A549 (cell line): ENCODE measurements around the gene PLEKHA6. TPM values are rescaled to one million over a fixed set of nuclear protein-coding genes. Genes with fewer than 3 reads are reported as not detected.

ENCODE experiments used
- ATAC-seq, 2 experiments: fragments of 200-7000 bp in 1 of 2; fragments of >200 bp in 1 of 2; cut with Nextera tagmentation in 1 of 2; cut with Tn5 transposase in 1 of 2; 3 replicates each; pipeline versions ENCODE4 v1.8.0 to v1.9.1; 2018 to 2020; ENCODE audit warnings: mild to moderate bottlenecking in 1 of 2, moderate library complexity in 1 of 2
- CTCF ChIA-PET: fragments of 300-600 bp; sonication (Branson Sonifier 250); formaldehyde crosslinking; extraction: SDS; loops from one replicate; lab custom pipeline; 2021; ENCODE audit warnings: antibody characterized with exemption, inconsistent platforms; lab: Yijun Ruan, JAX
- POLR2A ChIA-PET: fragments of 350-600 bp; formaldehyde crosslinking; extraction: SDS; loops from one replicate; lab custom pipeline; 2021; ENCODE audit warnings: antibody characterized with exemption, inconsistent platforms; lab: Yijun Ruan, JAX
- DNase-seq, 2 experiments: peaks; one replicate each; pipeline versions ENCODE4 v3.0.0 to v3.0.0-alpha.2; 2011 to 2016; ENCODE audit warnings: low read depth in 1 of 2, low spot score in 1 of 2
- FAIRE-seq: peaks from 2 replicates; lab custom pipeline; 2011; peaks lifted over from hg19 to GRCh38; lab: Jason Lieb, UNC
- H3K27ac ChIP-seq, 2 experiments: fragments of >200 bp; sonication (Bioruptor Twin); formaldehyde crosslinking; 3 replicates each; pipeline ENCODE4 v1.5.1; 2016 to 2017
- H3K4me1 ChIP-seq: fragments of >200 bp; sonication (Bioruptor Twin); formaldehyde crosslinking; 3 replicates; pipeline ENCODE4 v1.6.1; 2016
- H3K4me2 ChIP-seq: fragments of >200 bp; sonication (Bioruptor Twin); formaldehyde crosslinking; 3 replicates; pipeline ENCODE4 v1.6.1; 2016
- H3K4me3 ChIP-seq: fragments of >200 bp; sonication (Bioruptor Twin); formaldehyde crosslinking; 3 replicates; pipeline ENCODE4 v1.5.1; 2016
- H3K9me3 ChIP-seq: fragments of >200 bp; sonication (Bioruptor Twin); formaldehyde crosslinking; 3 replicates; pipeline ENCODE4 v1.6.1; 2016
- BHLHE40 ChIP-seq: IDR thresholded peaks from 2 replicates; pipeline ENCODE4 v1.6.1; 2012; ENCODE audit warnings: low read depth, low read length, inconsistent platforms
- CBX2 ChIP-seq: fragments of 200-600 bp; sonication (generic); IDR thresholded peaks from 2 replicates; pipeline ENCODE4 v1.6.1; 2016; ENCODE audit warnings: low read depth, mild to moderate bottlenecking, borderline replicate concordance
- CEBPB ChIP-seq, 2 experiments: fragments of >200 bp in 1 of 2; sonication (Bioruptor Twin) in 1 of 2; formaldehyde crosslinking in 1 of 2; IDR thresholded peaks; 2 replicates each; pipeline ENCODE4 v1.6.1; 2012 to 2016
- EHF ChIP-seq: fragments of 250-450 bp; sonication (Bioruptor Pico); IDR thresholded peaks from 2 replicates; pipeline ENCODE4 v1.5.0; 2020; ENCODE audit warnings: mild to moderate bottlenecking
- EP300 ChIP-seq, 2 experiments: fragments of >200 bp; sonication (Bioruptor Twin); formaldehyde crosslinking; IDR thresholded peaks; 2 replicates in 1 of 2; 3 replicates in 1 of 2; pipeline ENCODE4 v1.6.1; 2016 to 2017
- ESRRA ChIP-seq: fragments of 150-350 bp; IDR thresholded peaks from 2 replicates; pipeline ENCODE4 v1.6.1; 2014; ENCODE audit warnings: mild to moderate bottlenecking, low read length, borderline replicate concordance
- FOSL2 ChIP-seq, 2 experiments: fragments of 450-650 bp in 1 of 2; fragments of >200 bp in 1 of 2; sonication (Bioruptor Twin) in 1 of 2; formaldehyde crosslinking; IDR thresholded peaks; 2 replicates each; pipeline versions ENCODE4 v1.5.0 to v1.6.1; 2016 to 2020; ENCODE audit warnings: mild to moderate bottlenecking in 1 of 2, moderate library complexity in 1 of 2
- FOXS1 ChIP-seq: fragments of 250-450 bp; sonication (Bioruptor Pico); IDR thresholded peaks from 2 replicates; pipeline ENCODE4 v1.5.0; 2020; ENCODE audit warnings: mild to moderate bottlenecking, moderate library complexity
- GATA3 ChIP-seq: IDR thresholded peaks from 2 replicates; pipeline ENCODE4 v1.6.1; 2012; ENCODE audit warnings: borderline replicate concordance
- HDAC2 ChIP-seq: fragments of 200-600 bp; sonication (generic); IDR thresholded peaks from 2 replicates; pipeline ENCODE4 v1.6.1; 2016
- HEYL ChIP-seq: fragments of 250-450 bp; sonication (Bioruptor Pico); IDR thresholded peaks from 2 replicates; pipeline ENCODE4 v1.8.0; 2021; ENCODE audit warnings: mild to moderate bottlenecking, moderate library complexity
- HOXB13 ChIP-seq: fragments of 250-450 bp; sonication (Bioruptor Pico); IDR thresholded peaks from 2 replicates; pipeline ENCODE4 v1.5.0; 2020; ENCODE audit warnings: low read depth, mild to moderate bottlenecking, moderate library complexity
- HOXB5 ChIP-seq: fragments of 250-450 bp; sonication (Bioruptor Pico); IDR thresholded peaks from 2 replicates; pipeline ENCODE4 v1.5.0; 2020; ENCODE audit warnings: mild to moderate bottlenecking, moderate library complexity
- JUN ChIP-seq, 2 experiments: fragments of >200 bp; sonication (Bioruptor Twin); formaldehyde crosslinking; IDR thresholded peaks; 2 replicates in 1 of 2; 3 replicates in 1 of 2; pipeline ENCODE4 v1.6.1; 2016 to 2017
- JUNB ChIP-seq: fragments of >200 bp; sonication (Bioruptor Twin); formaldehyde crosslinking; IDR thresholded peaks from 2 replicates; pipeline ENCODE4 v1.6.1; 2016
- MAFK ChIP-seq: fragments of 450-650 bp; IDR thresholded peaks from 2 replicates; pipeline ENCODE4 v1.6.1; 2014; ENCODE audit not compliant: partially characterized antibody
- MYC ChIP-seq: IDR thresholded peaks from 2 replicates; pipeline ENCODE4 v1.6.1; 2012; ENCODE audit warnings: mild to moderate bottlenecking, inconsistent platforms, low read length, improper control_type of control experiment, borderline replicate concordance
- POLR2A ChIP-seq: IDR thresholded peaks from 2 replicates; pipeline ENCODE4 v1.6.1; 2012; ENCODE audit warnings: mild to moderate bottlenecking, low read length
- POLR2AphosphoS2 ChIP-seq: conservative IDR thresholded peaks from 2 replicates; pipeline ENCODE4 v1.6.1; 2012; ENCODE audit warnings: low read length, improper control_type of control experiment, inconsistent platforms
- RCOR1 ChIP-seq: fragments of 150-350 bp; IDR thresholded peaks from 2 replicates; pipeline ENCODE4 v1.6.1; 2014; ENCODE audit warnings: antibody characterized with exemption, low read length, low read depth
- TFCP2L1 ChIP-seq: fragments of 250-450 bp; sonication (Bioruptor Pico); IDR thresholded peaks from 2 replicates; pipeline ENCODE4 v1.5.0; 2021; ENCODE audit warnings: mild to moderate bottlenecking
- ZC3H11A ChIP-seq: fragments of 450-650 bp; IDR thresholded peaks from 2 replicates; pipeline ENCODE4 v1.6.1; 2014; ENCODE audit warnings: antibody characterized with exemption, mild to moderate bottlenecking
- WGBS: methylation state at CpG from one replicate; pipeline ENCODE4 v1.1.6; 2017; ENCODE audit errors: missing lambda C conversion rate; 5-methylcytosine and 5-hydroxymethylcytosine counted together
- polyA plus RNA-seq, 4 experiments: library from polyadenylated mRNA; depleted of rRNA in 3 of 4; stranded (reverse); fragments of >200 nt; fragmentation: RNase III in 1 of 4; extraction: RNeasy Plus Mini Kit Qiagen cat#74134 plus additional on column Dnase treatment in 1 of 4; gene quantifications; 2 replicates in 3 of 4; 3 replicates in 1 of 4; pipeline ENCODE4 v1.2.3, GENCODE V29; 2011 to 2017
- TF ChIP-seq, protein P1 (sequence below): IDR thresholded peaks from 2 replicates; pipeline ENCODE4 v1.6.1; 2012; ENCODE audit warnings: low read depth, borderline replicate concordance
- TF ChIP-seq, protein P2 (sequence below): fragments of 450-650 bp; IDR thresholded peaks from 2 replicates; pipeline ENCODE4 v1.6.1; 2014; ENCODE audit warnings: antibody characterized with exemption
- TF ChIP-seq, protein P3 (sequence below): fragments of 250-450 bp; sonication (Bioruptor Pico); IDR thresholded peaks from 2 replicates; pipeline ENCODE4 v1.5.0; 2021; ENCODE audit warnings: mild to moderate bottlenecking, moderate library complexity, borderline replicate concordance
- TF ChIP-seq, protein P4 (sequence below): fragments of >200 bp; sonication (Bioruptor Twin); formaldehyde crosslinking; IDR thresholded peaks from 3 replicates; pipeline ENCODE4 v1.5.1; 2016
- TF ChIP-seq, protein P5 (sequence below): fragments of 150-350 bp; IDR thresholded peaks from 2 replicates; pipeline ENCODE4 v1.6.1; 2014; ENCODE audit warnings: low read depth, mild to moderate bottlenecking, low read length
- TF ChIP-seq, protein P6 (sequence below): IDR thresholded peaks from 2 replicates; pipeline ENCODE4 v1.6.1; 2012

The PLEKHA6 gene
- polyA plus RNA-seq, 2 of the 4 experiments (the other 2 are of a cell fraction), result 13.0 to 26.2 TPM

DNA sequence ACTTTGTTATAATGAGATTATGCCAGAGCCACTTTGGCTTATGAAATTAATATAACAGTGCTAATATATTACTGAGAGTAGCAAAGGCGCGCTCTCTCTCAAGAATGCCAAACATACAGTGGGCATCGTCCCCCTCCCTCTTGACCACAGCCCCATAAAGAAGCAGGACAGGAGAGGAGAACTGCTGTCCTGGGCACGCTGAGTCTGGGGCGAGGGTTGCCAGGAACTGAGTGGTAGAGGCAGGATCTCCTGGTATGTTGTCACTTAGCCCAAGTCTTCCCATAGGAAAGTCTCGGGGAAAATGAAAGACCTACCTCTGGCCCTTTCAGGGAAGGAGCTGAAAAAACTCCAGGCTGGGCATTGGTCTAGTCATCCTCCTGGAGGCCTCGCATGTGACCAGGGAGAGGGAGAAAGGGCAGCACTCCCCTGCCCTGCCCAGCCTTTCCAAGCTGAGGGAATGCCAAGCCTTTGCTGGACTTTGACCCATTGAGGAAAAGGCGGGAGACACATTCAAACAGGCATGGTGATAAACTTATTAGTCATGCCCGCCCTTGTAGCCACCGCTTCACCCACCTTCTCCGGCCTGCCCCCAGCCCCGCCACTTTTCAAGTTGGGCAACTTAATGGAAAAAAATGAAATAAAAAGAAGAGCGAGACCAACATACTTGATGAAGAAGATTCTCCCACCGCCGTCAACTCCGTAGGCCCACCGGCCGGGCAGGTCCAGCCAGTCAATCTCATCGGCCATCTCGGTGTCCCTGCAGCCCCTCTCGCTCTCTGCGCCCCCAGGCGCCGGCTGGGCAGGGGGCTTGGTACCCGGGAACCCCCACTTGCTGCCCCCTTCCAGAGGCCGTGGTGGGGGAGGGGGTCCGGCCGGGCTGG lies 17.4 kb upstream of the PLEKHA6 start:
- peak overlapping the region; percentile 86 for H3K4me2 ChIP-seq
- WGBS, result 8% methylated on average over 24 of the region's 28 CpGs
- peaks cover 33% of the 10 kb centered on the region for H3K4me1 ChIP-seq
- DNase-seq (peak; percentile 81 to 92), FAIRE-seq (peak; percentile 54), ATAC-seq (peak; percentile 81 to 89)
- TF ChIP-seq GATA3, result no peak
- TF ChIP-seq CEBPB (IDR thresholded peaks at IDR 0.05), result no peak
- TF ChIP-seq, protein P1, sequence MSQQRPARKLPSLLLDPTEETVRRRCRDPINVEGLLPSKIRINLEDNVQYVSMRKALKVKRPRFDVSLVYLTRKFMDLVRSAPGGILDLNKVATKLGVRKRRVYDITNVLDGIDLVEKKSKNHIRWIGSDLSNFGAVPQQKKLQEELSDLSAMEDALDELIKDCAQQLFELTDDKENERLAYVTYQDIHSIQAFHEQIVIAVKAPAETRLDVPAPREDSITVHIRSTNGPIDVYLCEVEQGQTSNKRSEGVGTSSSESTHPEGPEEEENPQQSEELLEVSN, result peak; percentile 97
- TF ChIP-seq, protein P2, sequence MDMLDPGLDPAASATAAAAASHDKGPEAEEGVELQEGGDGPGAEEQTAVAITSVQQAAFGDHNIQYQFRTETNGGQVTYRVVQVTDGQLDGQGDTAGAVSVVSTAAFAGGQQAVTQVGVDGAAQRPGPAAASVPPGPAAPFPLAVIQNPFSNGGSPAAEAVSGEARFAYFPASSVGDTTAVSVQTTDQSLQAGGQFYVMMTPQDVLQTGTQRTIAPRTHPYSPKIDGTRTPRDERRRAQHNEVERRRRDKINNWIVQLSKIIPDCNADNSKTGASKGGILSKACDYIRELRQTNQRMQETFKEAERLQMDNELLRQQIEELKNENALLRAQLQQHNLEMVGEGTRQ, result peak; percentile 61; the same call in 1 of the 2 replicates
- TF ChIP-seq CBX2, result no peak
- TF ChIP-seq TFCP2L1, result no peak
- no peak for TF ChIP-seq ZC3H11A
- TF ChIP-seq, protein P3, sequence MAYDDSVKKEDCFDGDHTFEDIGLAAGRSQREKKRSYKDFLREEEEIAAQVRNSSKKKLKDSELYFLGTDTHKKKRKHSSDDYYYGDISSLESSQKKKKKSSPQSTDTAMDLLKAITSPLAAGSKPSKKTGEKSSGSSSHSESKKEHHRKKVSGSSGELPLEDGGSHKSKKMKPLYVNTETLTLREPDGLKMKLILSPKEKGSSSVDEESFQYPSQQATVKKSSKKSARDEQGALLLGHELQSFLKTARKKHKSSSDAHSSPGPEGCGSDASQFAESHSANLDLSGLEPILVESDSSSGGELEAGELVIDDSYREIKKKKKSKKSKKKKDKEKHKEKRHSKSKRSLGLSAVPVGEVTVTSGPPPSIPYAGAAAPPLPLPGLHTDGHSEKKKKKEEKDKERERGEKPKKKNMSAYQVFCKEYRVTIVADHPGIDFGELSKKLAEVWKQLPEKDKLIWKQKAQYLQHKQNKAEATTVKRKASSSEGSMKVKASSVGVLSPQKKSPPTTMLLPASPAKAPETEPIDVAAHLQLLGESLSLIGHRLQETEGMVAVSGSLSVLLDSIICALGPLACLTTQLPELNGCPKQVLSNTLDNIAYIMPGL (CRISPR knock-in tag), result no peak
- no peak for TF ChIP-seq RCOR1
- TF ChIP-seq HOXB5 (CRISPR knock-in tag), result 0 out of 2 replicates have a peak, but pooled peaks have one; percentile 11
- peak; percentile 7; the same call in 1 of the 2 replicates for TF ChIP-seq BHLHE40
- TF ChIP-seq FOSL2 (IDR thresholded peaks at IDR 0.05), result 0 out of 2 replicates have a peak, but pooled peaks have one; percentile 18
- TF ChIP-seq FOSL2 (CRISPR knock-in tag; IDR thresholded peaks at IDR 0.05), result peak; percentile 85
- TF ChIP-seq JUNB, result peak; percentile 45
- TF ChIP-seq, protein P4, sequence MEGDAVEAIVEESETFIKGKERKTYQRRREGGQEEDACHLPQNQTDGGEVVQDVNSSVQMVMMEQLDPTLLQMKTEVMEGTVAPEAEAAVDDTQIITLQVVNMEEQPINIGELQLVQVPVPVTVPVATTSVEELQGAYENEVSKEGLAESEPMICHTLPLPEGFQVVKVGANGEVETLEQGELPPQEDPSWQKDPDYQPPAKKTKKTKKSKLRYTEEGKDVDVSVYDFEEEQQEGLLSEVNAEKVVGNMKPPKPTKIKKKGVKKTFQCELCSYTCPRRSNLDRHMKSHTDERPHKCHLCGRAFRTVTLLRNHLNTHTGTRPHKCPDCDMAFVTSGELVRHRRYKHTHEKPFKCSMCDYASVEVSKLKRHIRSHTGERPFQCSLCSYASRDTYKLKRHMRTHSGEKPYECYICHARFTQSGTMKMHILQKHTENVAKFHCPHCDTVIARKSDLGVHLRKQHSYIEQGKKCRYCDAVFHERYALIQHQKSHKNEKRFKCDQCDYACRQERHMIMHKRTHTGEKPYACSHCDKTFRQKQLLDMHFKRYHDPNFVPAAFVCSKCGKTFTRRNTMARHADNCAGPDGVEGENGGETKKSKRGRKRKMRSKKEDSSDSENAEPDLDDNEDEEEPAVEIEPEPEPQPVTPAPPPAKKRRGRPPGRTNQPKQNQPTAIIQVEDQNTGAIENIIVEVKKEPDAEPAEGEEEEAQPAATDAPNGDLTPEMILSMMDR, result no peak
- peak in 1 of 2 experiments; percentile 46; a peak in 1 of 5 replicates for TF ChIP-seq JUN (IDR thresholded peaks at IDR 0.05)
- no peak for TF ChIP-seq FOXS1
- TF ChIP-seq HOXB13, result 0 out of 2 replicates have a peak, but pooled peaks have one; percentile 34
- TF ChIP-seq EP300 (IDR thresholded peaks at IDR 0.05), result no peak
- no peak for TF ChIP-seq HDAC2
- TF ChIP-seq, protein P5, sequence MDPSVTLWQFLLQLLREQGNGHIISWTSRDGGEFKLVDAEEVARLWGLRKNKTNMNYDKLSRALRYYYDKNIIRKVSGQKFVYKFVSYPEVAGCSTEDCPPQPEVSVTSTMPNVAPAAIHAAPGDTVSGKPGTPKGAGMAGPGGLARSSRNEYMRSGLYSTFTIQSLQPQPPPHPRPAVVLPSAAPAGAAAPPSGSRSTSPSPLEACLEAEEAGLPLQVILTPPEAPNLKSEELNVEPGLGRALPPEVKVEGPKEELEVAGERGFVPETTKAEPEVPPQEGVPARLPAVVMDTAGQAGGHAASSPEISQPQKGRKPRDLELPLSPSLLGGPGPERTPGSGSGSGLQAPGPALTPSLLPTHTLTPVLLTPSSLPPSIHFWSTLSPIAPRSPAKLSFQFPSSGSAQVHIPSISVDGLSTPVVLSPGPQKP, result no peak
- no peak for TF ChIP-seq EHF
- no peak for TF ChIP-seq POLR2AphosphoS2
- TF ChIP-seq ESRRA, result 0 out of 2 replicates have a peak, but pooled peaks have one; percentile 66
- no peak for TF ChIP-seq HEYL (CRISPR knock-in tag)
- TF ChIP-seq, protein P6, sequence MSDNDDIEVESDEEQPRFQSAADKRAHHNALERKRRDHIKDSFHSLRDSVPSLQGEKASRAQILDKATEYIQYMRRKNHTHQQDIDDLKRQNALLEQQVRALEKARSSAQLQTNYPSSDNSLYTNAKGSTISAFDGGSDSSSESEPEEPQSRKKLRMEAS, result peak; percentile 93
- TF ChIP-seq MAFK, result no peak
- TF ChIP-seq MYC, result no peak
- TF ChIP-seq POLR2A, result 0 out of 2 replicates have a peak, but pooled peaks have one; percentile 22
- peak overlapping the region; percentile 76 for H3K4me3 ChIP-seq
- H3K9me3 ChIP-seq, result no peaks in the 10 kb centered on the region
- peak overlapping the region; percentile 94 to 95 for H3K27ac ChIP-seq
- ChIA-PET CTCF (interaction anchor here (0.7 to 27.1 kb wide), 12 partner anchors 8 to 162 kb away, joined by 3 to 840 read pairs (median 4); partner anchors contain the start of gene PLEKHA6), POLR2A (interaction anchor here (0.6 to 2.3 kb wide), 8 partner anchors 9 to 225 kb away, joined by 3 to 34 read pairs (median 4); partner anchors contain the start of genes ETNK2, MDM4 and PIK3C2B)
